ENCODE measurements around the gene PLCH2. TPM values are rescaled to one million over a fixed set of nuclear protein-coding genes. Genes with fewer than 3 reads are reported as not detected.

PLCH2 gene
- total RNA-seq, 1 experiment from 2014 or later = 0.74 TPM

Other genes starting within 250 kb of the PLCH2 start
- gene SKI, start 248.0 kb upstream of the PLCH2 start, total RNA-seq (2014; rRNA removed; shearing (Covaris generic); ENCODE audit: low replicate concordance) = 4.8 and 5.6 TPM in 2 replicates
- gene MORN1, start 84.7 kb upstream of the PLCH2 start, total RNA-seq (2014; rRNA removed; shearing (Covaris generic); ENCODE audit: low replicate concordance) = 10.3 and 20.3 TPM in 2 replicates
- 55.7 and 105 TPM in 2 replicates for gene RER1, start 84.4 kb upstream of the PLCH2 start, total RNA-seq (2014; rRNA removed; shearing (Covaris generic); ENCODE audit: low replicate concordance)
- gene PEX10, start 63.7 kb upstream of the PLCH2 start, total RNA-seq (2014; rRNA removed; shearing (Covaris generic); ENCODE audit: low replicate concordance) = 67.4 and 71.9 TPM in 2 replicates
- 21.1 and 34.6 TPM in 2 replicates for gene PANK4, start 50.3 kb downstream of the PLCH2 start, total RNA-seq (2014; rRNA removed; shearing (Covaris generic); ENCODE audit: low replicate concordance)
- not detected in 2 replicates for gene HES5, start 54.0 kb downstream of the PLCH2 start, total RNA-seq (2014; rRNA removed; shearing (Covaris generic); ENCODE audit: low replicate concordance)
- not detected in 2 replicates for gene TNFRSF14, start 80.1 kb downstream of the PLCH2 start, total RNA-seq (2014; rRNA removed; shearing (Covaris generic); ENCODE audit: low replicate concordance)
- 17.0 and 31.0 TPM in 2 replicates for gene PRXL2B, start 110.5 kb downstream of the PLCH2 start, total RNA-seq (2014; rRNA removed; shearing (Covaris generic); ENCODE audit: low replicate concordance)
- gene MMEL1, start 156.7 kb downstream of the PLCH2 start, total RNA-seq (2014; rRNA removed; shearing (Covaris generic); ENCODE audit: low replicate concordance) = 1.5 TPM in 1 of 2 replicates, not detected in the other